Central memory CD8-positive, alpha-beta T cell (primary cell): ENCODE measurements around the gene ARHGEF33.
"Not testable (repeated sequence)": the region's sequence is repeated elsewhere in the genome, so short reads cannot be mapped to it uniquely, and the experiment has no call there.

Experiments used
- ATAC-seq: fragments of 150-1000 bp; cut with Tn5 transposase; replicated peaks from 2 replicates; pipeline ENCODE4 v1.10.0; 2022; ENCODE audit warnings: mild to moderate bottlenecking, moderate FRiP score, moderate number of reproducible peaks; ENCODE audit not compliant: poor library complexity, severe bottlenecking; ENCODE audit errors: extremely low read depth
- DNase-seq, 2 donors: peaks; one replicate each; pipeline ENCODE4 v3.0.0; 2021; ENCODE audit warnings: low spot score in 2 of 2
- H3K27ac Mint-ChIP-seq: one replicate; pipeline ENCODE4 v1.8.0; 2022; ENCODE audit warnings: low read depth, mild to moderate bottlenecking, moderate library complexity, mixed read lengths
- H3K27me3 Mint-ChIP-seq: one replicate; pipeline ENCODE4 v1.8.0; 2022; ENCODE audit warnings: mixed read lengths
- H3K36me3 Mint-ChIP-seq: one replicate; pipeline ENCODE4 v1.8.0; 2022; ENCODE audit warnings: mild to moderate bottlenecking, moderate library complexity, mixed read lengths; ENCODE audit not compliant: insufficient read depth
- H3K4me1 Mint-ChIP-seq: one replicate; pipeline ENCODE4 v1.8.0; 2022; ENCODE audit warnings: mixed read lengths
- H3K4me3 Mint-ChIP-seq: one replicate; pipeline ENCODE4 v1.8.0; 2022; ENCODE audit warnings: mild to moderate bottlenecking, moderate library complexity, mixed read lengths
- H3K9me3 Mint-ChIP-seq: one replicate; pipeline ENCODE4 v1.8.0; 2022; ENCODE audit warnings: mixed read lengths

The ARHGEF33 gene

DNA sequence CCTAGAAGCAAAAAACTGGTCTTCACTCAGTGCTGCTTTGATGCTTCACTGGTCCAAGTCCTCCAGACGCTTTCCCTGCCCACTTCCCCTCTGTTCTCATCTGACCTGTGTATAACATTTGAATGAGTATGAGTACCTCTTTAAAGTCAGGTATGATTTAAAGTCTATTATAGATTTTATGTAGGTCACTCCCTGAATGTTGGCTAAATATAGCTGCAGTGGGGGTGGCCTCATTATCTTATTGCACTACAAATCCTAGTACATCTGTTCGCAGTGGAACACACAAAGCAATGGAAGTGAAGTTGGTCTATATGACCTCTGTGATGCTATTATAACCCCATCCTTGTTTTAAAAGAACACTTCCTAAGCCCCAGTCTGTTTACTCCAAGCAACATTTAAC lies 33.2 kb downstream of the ARHGEF33 start:
- Mint-ChIP-seq H3K27ac (no peak overlapping the region), H3K4me1 (no peaks in the 10 kb centered on the region), H3K27me3 (peaks cover 11% of the 10 kb centered on the region), H3K9me3 (no peaks in the 10 kb centered on the region), H3K4me3 (no peak overlapping the region), H3K36me3 (no peaks in the 10 kb centered on the region)
- no peak for DNase-seq
- ATAC-seq = no peak

DNA sequence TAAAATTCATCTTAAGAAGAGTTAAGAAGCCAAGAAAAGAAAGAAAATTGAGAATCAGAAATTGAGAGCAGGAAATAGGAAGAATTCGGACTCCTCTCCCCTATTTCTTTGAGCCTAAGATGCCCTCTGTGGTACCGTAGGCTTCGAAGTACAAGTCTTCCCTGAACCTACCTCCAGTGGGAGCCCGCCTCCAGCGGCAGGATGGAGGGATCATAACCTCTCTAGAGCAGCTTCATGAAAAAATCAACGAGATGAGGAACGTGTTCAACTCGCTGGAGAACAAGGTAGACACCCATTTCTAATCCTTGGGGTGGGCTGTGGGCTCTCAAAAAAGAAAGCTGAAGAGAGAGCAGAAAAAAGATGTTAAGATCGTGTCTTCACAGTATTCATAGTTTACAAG lies 36.3 kb downstream of the ARHGEF33 start:
- no peak overlapping the region for H3K4me3 Mint-ChIP-seq
- H3K4me1 Mint-ChIP-seq = no peaks in the 10 kb centered on the region
- no peaks in the 10 kb centered on the region for H3K36me3 Mint-ChIP-seq
- no peak for DNase-seq
- ATAC-seq = no peak
- H3K9me3 Mint-ChIP-seq = no peaks in the 10 kb centered on the region
- H3K27me3 Mint-ChIP-seq = peaks cover 11% of the 10 kb centered on the region
- H3K27ac Mint-ChIP-seq = no peak overlapping the region

DNA sequence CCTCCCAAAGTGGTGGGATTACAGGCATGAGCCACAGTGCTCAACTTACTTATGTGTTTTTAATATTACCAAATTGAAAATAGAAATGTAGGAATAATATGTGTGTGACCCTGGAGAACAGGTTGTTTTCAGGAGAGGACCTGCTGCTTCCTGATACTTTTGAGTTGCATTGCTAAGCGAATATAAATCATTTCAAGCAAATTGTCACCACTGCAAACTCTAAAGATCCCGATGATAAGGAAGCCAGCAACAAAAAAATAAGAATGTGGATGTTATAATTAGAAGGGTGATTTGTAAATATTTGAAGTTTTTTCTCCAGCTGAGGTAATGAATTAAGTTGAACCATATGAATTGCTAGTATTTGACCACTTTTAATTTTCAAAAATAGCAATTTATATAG lies 40.9 kb downstream of the ARHGEF33 start:
- no peak overlapping the region for H3K4me3 Mint-ChIP-seq
- DNase-seq (no peak), ATAC-seq (no peak)
- peaks cover 19% of the 10 kb centered on the region for H3K27me3 Mint-ChIP-seq
- H3K4me1 Mint-ChIP-seq = no peaks in the 10 kb centered on the region
- H3K9me3 Mint-ChIP-seq = no peaks in the 10 kb centered on the region
- no peak overlapping the region for H3K27ac Mint-ChIP-seq
- H3K36me3 Mint-ChIP-seq = no peaks in the 10 kb centered on the region

DNA sequence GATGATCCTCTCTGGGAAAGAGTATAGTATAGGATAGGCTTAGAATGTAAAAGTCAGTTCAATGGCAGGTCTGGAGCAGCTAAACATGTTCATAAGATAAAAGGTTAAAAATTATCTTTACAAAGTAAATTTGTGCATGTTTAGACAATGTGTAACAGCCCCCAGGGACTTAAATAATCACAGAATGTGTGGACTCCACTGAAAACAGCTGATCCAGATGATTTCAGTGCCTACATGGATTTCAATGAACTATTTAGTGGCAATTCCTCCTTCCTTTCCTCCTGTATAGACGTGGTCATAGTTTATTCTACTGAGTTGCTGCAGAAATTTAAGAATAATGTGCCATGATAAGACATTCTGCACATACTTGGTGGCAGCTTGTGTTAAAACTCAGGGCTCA lies 42.9 kb downstream of the ARHGEF33 start:
- ATAC-seq = no peak
- no peak overlapping the region for H3K27ac Mint-ChIP-seq
- no peaks in the 10 kb centered on the region for H3K9me3 Mint-ChIP-seq
- H3K4me1 Mint-ChIP-seq = no peaks in the 10 kb centered on the region
- no peak for DNase-seq
- peaks cover 18% of the 10 kb centered on the region for H3K27me3 Mint-ChIP-seq
- no peaks in the 10 kb centered on the region for H3K36me3 Mint-ChIP-seq
- H3K4me3 Mint-ChIP-seq = no peak overlapping the region

DNA sequence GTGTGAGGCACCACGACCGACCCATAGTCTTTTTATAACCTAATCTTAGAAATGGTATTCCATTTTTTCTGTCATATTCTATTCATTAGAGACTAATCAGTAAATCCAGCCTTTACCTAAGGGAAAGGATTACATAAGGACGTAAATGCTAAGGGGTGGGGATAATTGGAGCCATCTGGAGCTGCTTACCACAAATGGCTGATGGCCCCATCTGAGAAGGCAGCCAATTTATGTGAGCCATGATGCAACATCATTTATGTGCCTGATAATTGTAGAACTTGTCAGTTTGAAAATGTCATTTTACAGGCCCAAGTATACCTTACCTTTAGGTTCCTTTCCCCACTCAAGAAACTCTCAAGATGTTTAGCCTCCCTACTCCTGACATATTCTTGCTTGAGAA lies 44.0 kb downstream of the ARHGEF33 start:
- no peaks in the 10 kb centered on the region for H3K9me3 Mint-ChIP-seq
- no peak overlapping the region for H3K27ac Mint-ChIP-seq
- H3K4me1 Mint-ChIP-seq = no peaks in the 10 kb centered on the region
- no peak for ATAC-seq
- DNase-seq = no peak
- H3K4me3 Mint-ChIP-seq = no peak overlapping the region
- no peaks in the 10 kb centered on the region for H3K36me3 Mint-ChIP-seq
- H3K27me3 Mint-ChIP-seq = peaks cover 18% of the 10 kb centered on the region

DNA sequence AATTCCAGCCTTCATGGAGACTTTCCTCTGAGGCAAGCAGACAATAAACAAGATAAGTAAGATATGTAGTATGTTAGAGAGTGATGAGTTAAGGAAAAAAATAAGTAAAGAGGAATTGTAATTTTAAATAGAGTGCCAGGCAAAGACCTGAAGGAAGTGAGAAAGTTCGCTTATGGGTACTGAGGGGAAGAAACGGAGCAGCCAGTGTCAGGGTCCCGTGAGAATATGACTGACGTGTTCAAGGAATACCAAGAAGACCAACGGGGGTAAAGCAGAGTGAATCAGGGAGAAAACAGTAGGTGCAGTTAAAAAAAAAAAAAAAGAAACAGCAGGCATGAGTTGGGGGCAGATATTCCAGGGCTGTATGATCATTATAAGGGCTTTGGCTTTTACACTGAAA lies 45.1 kb downstream of the ARHGEF33 start:
- H3K9me3 Mint-ChIP-seq = no peaks in the 10 kb centered on the region
- H3K36me3 Mint-ChIP-seq = no peaks in the 10 kb centered on the region
- H3K27me3 Mint-ChIP-seq = peaks cover 18% of the 10 kb centered on the region
- ATAC-seq (no peak), DNase-seq (no peak)
- H3K27ac Mint-ChIP-seq = no peak overlapping the region
- no peaks in the 10 kb centered on the region for H3K4me1 Mint-ChIP-seq
- H3K4me3 Mint-ChIP-seq = no peak overlapping the region

DNA sequence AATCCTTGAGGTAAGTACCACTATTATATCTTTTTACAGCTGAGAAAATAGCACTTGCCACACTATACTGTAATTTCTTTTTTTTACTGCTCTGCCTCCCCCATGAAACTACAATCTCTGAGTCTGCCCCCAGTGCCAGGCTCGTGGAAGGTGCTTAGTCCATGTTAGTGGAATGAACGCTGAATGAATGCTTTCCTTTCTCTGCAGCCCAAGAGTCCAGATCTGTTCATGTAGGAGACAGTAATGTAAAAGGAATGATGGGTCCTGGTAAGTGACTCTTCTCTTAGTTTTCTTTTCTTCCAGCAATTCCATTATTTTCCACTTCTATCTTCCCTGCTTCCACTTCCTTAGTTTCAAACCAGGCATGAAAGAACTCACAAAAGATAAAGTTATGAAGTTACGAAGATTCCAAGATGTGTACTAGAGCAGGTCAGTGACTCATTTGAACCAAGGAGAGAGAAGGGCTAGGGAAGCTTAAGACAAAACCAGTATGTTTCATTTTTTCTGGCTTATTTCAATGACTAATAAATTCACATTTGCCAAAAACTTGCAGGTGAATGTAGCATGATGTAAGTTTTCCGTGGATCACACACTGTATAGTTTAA lies 46.0 kb downstream of the ARHGEF33 start:
- DNase-seq (no peak), ATAC-seq (no peak)
- Mint-ChIP-seq H3K27me3 (peaks cover 18% of the 10 kb centered on the region), H3K9me3 (no peaks in the 10 kb centered on the region), H3K4me1 (no peaks in the 10 kb centered on the region), H3K36me3 (no peaks in the 10 kb centered on the region), H3K4me3 (no peak overlapping the region), H3K27ac (no peak overlapping the region)

DNA sequence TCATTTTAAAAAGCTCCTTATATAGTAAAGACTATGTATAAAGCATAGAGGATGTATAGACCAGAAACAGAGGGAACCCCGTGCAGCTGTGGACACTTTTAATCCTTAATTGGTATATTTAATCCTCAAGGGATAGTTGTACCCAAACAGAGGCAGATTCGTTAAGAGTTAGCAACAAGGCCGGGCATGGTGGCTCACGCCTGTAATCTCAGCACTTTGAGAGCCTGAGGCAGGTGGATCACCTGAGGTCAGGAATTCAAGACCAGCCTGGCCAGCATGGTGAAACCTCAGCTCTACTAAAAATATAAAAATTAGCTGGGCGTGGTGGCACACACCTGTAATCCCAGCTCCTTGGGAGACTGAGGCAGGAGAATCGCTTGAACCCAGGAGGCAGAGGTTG lies 46.8 kb downstream of the ARHGEF33 start:
- H3K4me3 Mint-ChIP-seq, H3K4me1 Mint-ChIP-seq, H3K9me3 Mint-ChIP-seq, ATAC-seq, DNase-seq, H3K36me3 Mint-ChIP-seq, H3K27ac Mint-ChIP-seq: not testable (repeated sequence)
- H3K27me3 Mint-ChIP-seq = peaks cover 18% of the 10 kb centered on the region

DNA sequence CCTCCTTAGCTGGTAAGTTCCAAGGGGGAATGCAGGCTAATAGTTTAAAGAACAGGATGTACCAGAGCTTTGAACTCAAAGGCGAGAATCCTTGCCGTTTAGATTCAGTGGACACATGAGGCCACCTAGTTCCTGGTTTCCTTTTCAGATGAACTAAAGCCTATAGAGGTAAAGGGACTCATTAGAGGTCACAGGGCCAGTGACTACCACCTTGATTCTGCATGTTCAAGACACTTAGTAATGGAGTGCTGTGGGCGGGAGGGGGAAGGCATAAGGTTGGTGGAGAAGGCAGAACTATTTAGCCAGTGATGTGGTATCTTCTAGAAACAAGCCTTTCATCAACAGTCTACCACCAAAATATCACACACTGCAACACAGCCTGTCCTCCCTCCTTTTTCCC lies 47.9 kb downstream of the ARHGEF33 start:
- no peaks in the 10 kb centered on the region for H3K4me1 Mint-ChIP-seq

DNA sequence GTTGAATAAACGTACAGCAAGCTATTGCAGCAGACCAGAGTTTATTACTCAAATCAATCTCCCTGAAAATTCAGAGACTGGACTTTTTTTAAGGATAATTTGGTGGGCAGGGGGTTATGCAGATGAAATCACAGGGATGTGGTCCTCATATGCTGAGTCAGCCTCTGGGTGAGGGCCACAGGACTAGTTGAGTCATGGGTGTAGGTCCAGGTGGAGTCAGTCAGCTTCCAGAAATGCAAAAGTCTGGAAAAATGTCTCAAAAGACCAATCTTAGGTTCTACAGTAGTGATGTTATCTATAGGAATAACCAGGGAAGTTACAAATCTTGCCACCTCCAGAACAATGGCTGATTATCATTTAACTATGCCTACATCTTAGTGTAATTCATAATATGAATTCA lies 51.1 kb downstream of the ARHGEF33 start:
- H3K27ac Mint-ChIP-seq = no peak overlapping the region
- no peak overlapping the region for H3K4me3 Mint-ChIP-seq
- DNase-seq = no peak
- H3K4me1 Mint-ChIP-seq = no peaks in the 10 kb centered on the region
- peaks cover 26% of the 10 kb centered on the region for H3K27me3 Mint-ChIP-seq
- no peaks in the 10 kb centered on the region for H3K36me3 Mint-ChIP-seq
- H3K9me3 Mint-ChIP-seq = no peaks in the 10 kb centered on the region
- ATAC-seq = no peak

More for the DNA sequence above, 47.9 kb downstream of the ARHGEF33 start:
- Mint-ChIP-seq H3K27me3 (peaks cover 26% of the 10 kb centered on the region), H3K9me3 (no peaks in the 10 kb centered on the region), H3K36me3 (no peaks in the 10 kb centered on the region), H3K4me3 (no peak overlapping the region), H3K27ac (no peak overlapping the region)
- ATAC-seq (no peak), DNase-seq (no peak)

DNA sequence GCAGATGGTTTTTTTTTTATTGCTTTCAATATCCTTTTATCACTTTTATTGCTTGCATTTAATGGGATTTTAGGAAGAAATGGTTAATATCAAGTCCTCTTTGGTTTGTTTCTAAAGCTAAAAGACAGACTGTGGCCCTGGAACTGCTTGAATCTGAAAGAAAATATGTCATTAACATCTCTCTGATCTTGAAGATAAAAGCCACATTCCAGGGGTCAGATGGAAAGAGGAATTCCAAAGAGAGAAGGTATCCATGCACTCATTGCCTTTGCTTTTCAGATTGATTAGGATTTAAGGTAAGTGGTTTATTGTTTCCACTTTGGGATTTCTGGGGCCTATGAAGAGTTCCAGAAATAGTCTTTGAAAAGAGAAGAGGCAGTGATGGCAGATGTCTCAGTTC lies 54.1 kb downstream of the ARHGEF33 start:
- no peak for ATAC-seq
- Mint-ChIP-seq H3K27ac (no peak overlapping the region), H3K4me3 (no peak overlapping the region), H3K27me3 (peaks cover 21% of the 10 kb centered on the region), H3K4me1 (no peaks in the 10 kb centered on the region), H3K9me3 (no peaks in the 10 kb centered on the region), H3K36me3 (no peaks in the 10 kb centered on the region)
- DNase-seq = no peak

DNA sequence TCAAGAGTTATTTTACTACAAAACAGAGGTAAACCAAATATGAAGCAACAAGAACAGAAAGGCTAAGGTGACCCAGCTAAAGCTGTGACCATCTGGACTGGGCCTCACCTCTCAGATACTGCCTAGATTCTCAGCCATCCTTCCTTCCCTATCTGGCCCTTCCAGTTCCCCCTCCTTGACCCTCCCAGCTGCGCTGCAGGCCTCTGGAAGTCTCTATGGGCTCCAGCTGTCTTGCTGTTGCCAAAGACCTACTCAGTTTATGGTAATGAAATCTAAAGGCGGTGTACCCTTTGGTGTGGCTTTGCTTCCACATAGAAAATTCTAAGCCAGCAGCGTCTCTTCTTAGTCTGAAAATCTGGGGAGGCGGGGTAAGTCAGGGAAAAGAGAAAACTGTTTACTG lies 55.7 kb downstream of the ARHGEF33 start:
- no peak overlapping the region for H3K4me3 Mint-ChIP-seq
- H3K9me3 Mint-ChIP-seq = no peaks in the 10 kb centered on the region
- H3K27me3 Mint-ChIP-seq = peaks cover 21% of the 10 kb centered on the region
- no peak overlapping the region for H3K27ac Mint-ChIP-seq
- H3K4me1 Mint-ChIP-seq = no peaks in the 10 kb centered on the region
- DNase-seq (no peak), ATAC-seq (no peak)
- H3K36me3 Mint-ChIP-seq = no peaks in the 10 kb centered on the region

DNA sequence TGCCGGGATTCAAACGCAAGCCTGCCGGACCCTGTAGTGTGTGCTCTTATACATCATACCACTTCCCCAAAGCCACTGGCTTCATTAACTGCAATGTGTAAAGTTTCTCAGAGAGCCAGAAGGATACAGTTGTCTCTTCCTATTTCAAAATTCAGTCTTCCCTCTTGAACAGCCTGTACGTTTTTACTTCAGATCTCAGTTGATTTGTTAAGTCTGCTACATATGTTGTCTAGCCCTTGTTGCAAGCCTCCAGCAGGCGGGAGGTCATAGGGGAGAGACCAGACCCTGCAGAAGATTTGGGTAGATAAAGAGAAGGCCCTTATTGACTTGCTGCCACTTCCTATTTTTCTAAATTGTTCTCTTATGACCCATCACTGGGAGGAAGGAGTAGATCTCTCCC lies 56.2 kb downstream of the ARHGEF33 start:
- no peak overlapping the region for H3K4me3 Mint-ChIP-seq
- DNase-seq = no peak
- no peak overlapping the region for H3K27ac Mint-ChIP-seq
- H3K36me3 Mint-ChIP-seq = no peaks in the 10 kb centered on the region
- H3K4me1 Mint-ChIP-seq = no peaks in the 10 kb centered on the region
- H3K27me3 Mint-ChIP-seq = peaks cover 21% of the 10 kb centered on the region
- ATAC-seq = no peak
- H3K9me3 Mint-ChIP-seq = no peaks in the 10 kb centered on the region
